ENCODE data around the gene TLE4.

The TLE4 gene

GRCh38 chr9:79665369-79665768 is 93.6 kb downstream of the TLE4 start:
- no peak overlapping the region for H3K27ac ChIP-seq
- TF ChIP-seq CTCF (IDR thresholded peaks at IDR 0.05) (no peak), ZFX (IDR thresholded peaks at IDR 0.05; ENCODE audit: borderline replicate concordance) (no peak)

- no peak overlapping the region for H3K27ac ChIP-seq
- TF ChIP-seq ZFX (IDR thresholded peaks at IDR 0.05; ENCODE audit: borderline replicate concordance), result no peak
- TF ChIP-seq CTCF (IDR thresholded peaks at IDR 0.05), result no peak
Observed at GRCh38 chr9:79665931-79666330, 94.2 kb downstream of the TLE4 start.

GRCh38 chr9:79667120-79667519 is 95.4 kb downstream of the TLE4 start:
- no peak for TF ChIP-seq CTCF (IDR thresholded peaks at IDR 0.05)
- no peak for TF ChIP-seq ZFX (IDR thresholded peaks at IDR 0.05; ENCODE audit: borderline replicate concordance)
- H3K27ac ChIP-seq, result no peak overlapping the region

- TF ChIP-seq CTCF (IDR thresholded peaks at IDR 0.05) (no peak), ZFX (IDR thresholded peaks at IDR 0.05; ENCODE audit: borderline replicate concordance) (no peak)
Observed at GRCh38 chr9:79667817-79668436, 96.2 kb downstream of the TLE4 start.

GRCh38 chr9:79668956-79669355 is 97.2 kb downstream of the TLE4 start:
- no peak for TF ChIP-seq ZFX (IDR thresholded peaks at IDR 0.05; ENCODE audit: borderline replicate concordance)
- no peak for TF ChIP-seq CTCF (IDR thresholded peaks at IDR 0.05)
- H3K27ac ChIP-seq, result no peak overlapping the region

More at GRCh38 chr9:79667817-79668436, 96.2 kb downstream of the TLE4 start:
- H3K27ac ChIP-seq, result no peak overlapping the region

GRCh38 chr9:79670269-79670961 is 98.7 kb downstream of the TLE4 start:
- no peak overlapping the region for H3K27ac ChIP-seq
- TF ChIP-seq CTCF (IDR thresholded peaks at IDR 0.05) (no peak), ZFX (IDR thresholded peaks at IDR 0.05; ENCODE audit: borderline replicate concordance) (no peak)

GRCh38 chr9:79671558-79671957 is 99.8 kb downstream of the TLE4 start:
- no peak overlapping the region for H3K27ac ChIP-seq

More at GRCh38 chr9:79671558-79671957, 99.8 kb downstream of the TLE4 start:
- no peak for TF ChIP-seq CTCF (IDR thresholded peaks at IDR 0.05)
- TF ChIP-seq ZFX (IDR thresholded peaks at IDR 0.05; ENCODE audit: borderline replicate concordance), result no peak
